H9 (cell line): ENCODE measurements around the gene IFFO2. TPM values are rescaled to one million over a fixed set of nuclear protein-coding genes. Genes with fewer than 3 reads are reported as not detected.
A peak's percentile ranks its signal among the peaks of the same experiment; 100 is the strongest.

Experiments used
- DNase-seq: peaks from one replicate; pipeline ENCODE4 v3.0.0-alpha.2; 2017
- H2AFZ ChIP-seq: one replicate; pipeline ENCODE4 v1.6.1; 2013; ENCODE audit warnings: mild to moderate bottlenecking, low read length, control low read depth, moderate library complexity
- H2AK5ac ChIP-seq: 2 replicates; pipeline ENCODE4 v1.6.1; 2013; ENCODE audit warnings: low read length, control low read depth, mixed read lengths; ENCODE audit not compliant: insufficient read length
- H2BK120ac ChIP-seq: one replicate; pipeline ENCODE4 v1.6.1; 2013; ENCODE audit warnings: low read depth, mild to moderate bottlenecking, low read length, control low read depth, inconsistent platforms; ENCODE audit not compliant: poor library complexity, severe bottlenecking
- H2BK12ac ChIP-seq: 2 replicates; pipeline ENCODE4 v1.6.1; 2013; ENCODE audit warnings: low read length, control low read depth, mixed read lengths, low read depth; ENCODE audit not compliant: insufficient read length
- H2BK15ac ChIP-seq: 2 replicates; pipeline ENCODE4 v1.6.1; 2013; ENCODE audit warnings: low read depth, low read length, control low read depth
- H2BK20ac ChIP-seq: one replicate; pipeline ENCODE4 v1.6.1; 2013; ENCODE audit warnings: low read depth, mild to moderate bottlenecking, low read length, control low read depth, inconsistent platforms; ENCODE audit not compliant: poor library complexity, severe bottlenecking
- H2BK5ac ChIP-seq: 2 replicates; pipeline ENCODE4 v1.6.1; 2013; ENCODE audit warnings: low read length, control low read depth, mixed read lengths; ENCODE audit not compliant: insufficient read length
- H3K14ac ChIP-seq: 2 replicates; pipeline ENCODE4 v1.6.1; 2013; ENCODE audit warnings: low read length, control low read depth; ENCODE audit not compliant: insufficient read depth
- H3K18ac ChIP-seq: 2 replicates; pipeline ENCODE4 v1.6.1; 2013; ENCODE audit warnings: low read depth, mild to moderate bottlenecking, mixed read lengths, low read length, control low read depth; ENCODE audit not compliant: insufficient read length
- H3K23ac ChIP-seq: 2 replicates; pipeline ENCODE4 v1.6.1; 2013; ENCODE audit warnings: low read length, control low read depth, mixed read lengths, low read depth; ENCODE audit not compliant: insufficient read length
- H3K23me2 ChIP-seq: 2 replicates; pipeline ENCODE4 v1.6.1; 2013; ENCODE audit warnings: low read depth, mild to moderate bottlenecking, mixed read lengths, low read length, control low read depth; ENCODE audit not compliant: insufficient read length, poor library complexity, severe bottlenecking
- H3K27ac ChIP-seq: 2 replicates; pipeline ENCODE4 v1.5.1; 2013; ENCODE audit warnings: low read length, control low read depth, mixed read lengths, low read depth; ENCODE audit not compliant: insufficient read length
- H3K27me3 ChIP-seq: 2 replicates; pipeline ENCODE4 v1.6.1; 2013; ENCODE audit warnings: low read length, control low read depth, inconsistent platforms; ENCODE audit not compliant: insufficient read depth
- H3K4ac ChIP-seq: 2 replicates; pipeline ENCODE4 v1.6.1; 2013; ENCODE audit warnings: low read depth, mild to moderate bottlenecking, control low read depth, inconsistent platforms, low read length, moderate library complexity
- H3K4me1 ChIP-seq: 2 replicates; pipeline ENCODE4 v1.6.1; 2013; ENCODE audit warnings: low read length, control low read depth, inconsistent platforms; ENCODE audit not compliant: insufficient read depth
- H3K4me2 ChIP-seq: 2 replicates; pipeline ENCODE4 v1.6.1; 2013; ENCODE audit warnings: low read length, control low read depth, mixed read lengths; ENCODE audit not compliant: insufficient read length, insufficient read depth
- H3K56ac ChIP-seq: 2 replicates; pipeline ENCODE4 v1.6.1; 2013; ENCODE audit warnings: low read depth, mild to moderate bottlenecking, mixed read lengths, low read length, control low read depth; ENCODE audit not compliant: insufficient read length
- H3K79me1 ChIP-seq: 2 replicates; pipeline ENCODE4 v1.6.1; 2013; ENCODE audit warnings: low read depth, mild to moderate bottlenecking, moderate library complexity, low read length, control low read depth, inconsistent platforms; ENCODE audit not compliant: insufficient read depth, poor library complexity, severe bottlenecking
- H3K79me2 ChIP-seq: 2 replicates; pipeline ENCODE4 v1.6.1; 2013; ENCODE audit warnings: low read length, control low read depth, inconsistent platforms; ENCODE audit not compliant: insufficient read depth
- H3K9ac ChIP-seq: 2 replicates; pipeline ENCODE4 v1.6.1; 2013; ENCODE audit warnings: low read length, control low read depth, mixed read lengths; ENCODE audit not compliant: insufficient read length; ENCODE audit errors: extremely low read depth
- H3K9me3 ChIP-seq: one replicate; pipeline ENCODE4 v1.6.1; 2013; ENCODE audit warnings: low read depth, low read length, inconsistent platforms; ENCODE audit not compliant: control insufficient read depth
- H3T11ph ChIP-seq: one replicate; pipeline ENCODE4 v1.6.1; 2013; ENCODE audit warnings: mild to moderate bottlenecking, low read length, control low read depth, inconsistent platforms
- H4K20me1 ChIP-seq: one replicate; pipeline ENCODE4 v1.6.1; 2013; ENCODE audit not compliant: control insufficient read depth, insufficient read length, insufficient read depth
- H4K5ac ChIP-seq: 2 replicates; pipeline ENCODE4 v1.6.1; 2013; ENCODE audit warnings: low read depth, mild to moderate bottlenecking, mixed read lengths, low read length, control low read depth; ENCODE audit not compliant: insufficient read length
- H4K8ac ChIP-seq: replicated peaks from 2 replicates; pipeline ENCODE4 v1.6.1; 2013; ENCODE audit warnings: low read length, control low read depth, mixed read lengths, low read depth; ENCODE audit not compliant: insufficient read length
- H4K91ac ChIP-seq: 2 replicates; pipeline ENCODE4 v1.6.1; 2013; ENCODE audit warnings: low read depth, mild to moderate bottlenecking, moderate library complexity, mixed read lengths, low read length, control low read depth; ENCODE audit not compliant: insufficient read length
- H3K27ac Mint-ChIP-seq, 3 experiments: 2 replicates in 2 of 3; 3 replicates in 1 of 3; pipeline ENCODE4 v1.8.0; 2020 to 2021; ENCODE audit warnings: mixed read lengths in 3 of 3, mild to moderate bottlenecking in 1 of 3, moderate library complexity in 1 of 3
- H3K27me3 Mint-ChIP-seq: 2 replicates; pipeline ENCODE4 v1.8.0; 2021; ENCODE audit warnings: low read depth, mild to moderate bottlenecking, moderate library complexity, mixed read lengths
- H3K36me3 Mint-ChIP-seq, 3 experiments: 2 replicates in 2 of 3; 3 replicates in 1 of 3; pipeline ENCODE4 v1.8.0; 2020 to 2021; ENCODE audit warnings: low read depth in 3 of 3, mixed read lengths in 3 of 3; ENCODE audit not compliant: insufficient read depth in 1 of 3
- H3K4me1 Mint-ChIP-seq, 2 experiments: 2 replicates each; pipeline ENCODE4 v1.8.0; 2020; ENCODE audit warnings: mixed read lengths in 2 of 2
- H3K4me3 Mint-ChIP-seq, 2 experiments: 2 replicates in 1 of 2; 3 replicates in 1 of 2; pipeline ENCODE4 v1.8.0; 2020 to 2021; ENCODE audit warnings: mild to moderate bottlenecking in 2 of 2, mixed read lengths in 2 of 2, moderate library complexity in 1 of 2
- H3K9me3 Mint-ChIP-seq, 2 experiments: 2 replicates in 1 of 2; 3 replicates in 1 of 2; pipeline ENCODE4 v1.8.0; 2020; ENCODE audit warnings: mild to moderate bottlenecking in 2 of 2, mixed read lengths in 2 of 2, moderate library complexity in 1 of 2
- CTCF ChIP-seq: fragments of 200-600 bp; sonication (generic); conservative IDR thresholded peaks from 3 replicates; pipeline ENCODE4 v1.8.0; 2021; ENCODE audit warnings: antibody characterized with exemption, mild to moderate bottlenecking
- WGBS: extraction: QIAGEN DNeasy Blood & Tissue Kit; methylation state at CpG from one replicate; pipeline ENCODE4 v1.1.7; 2013; ENCODE audit warnings: missing lambda C conversion rate, low lambda C conversion rate, mixed read lengths; ENCODE audit not compliant: insufficient read length; ENCODE audit errors: extremely low coverage; 5-methylcytosine and 5-hydroxymethylcytosine counted together
- total RNA-seq: library from RNA; stranded (reverse); gene quantifications from 2 replicates; pipeline ENCODE4 v1.2.1, GENCODE V29; 2021

IFFO2 gene
- total RNA-seq, 1 experiment from 2014 or later = 3.6 TPM

- Histone ChIP-seq H3K9ac (no peak overlapping the region), H3K79me2 (no peaks in the 10 kb centered on the region), H2BK5ac (no peak overlapping the region), H3K79me1 (no peaks in the 10 kb centered on the region), H3K23me2 (no peaks in the 10 kb centered on the region), H3K27me3 (no peaks in the 10 kb centered on the region), H4K91ac (no peak overlapping the region), H2BK15ac (no peak overlapping the region), H3T11ph (no peak overlapping the region), H4K20me1 (no peaks in the 10 kb centered on the region), H3K9me3 (no peaks in the 10 kb centered on the region), H3K4me2 (no peak overlapping the region), H2AK5ac (no peak overlapping the region), H3K56ac (no peak overlapping the region), H2AFZ (no peak overlapping the region), H4K5ac (no peak overlapping the region), H2BK20ac (no peak overlapping the region), H3K18ac (no peak overlapping the region), H3K14ac (no peak overlapping the region), H2BK12ac (no peak overlapping the region), H4K8ac (no peak overlapping the region), H2BK120ac (no peak overlapping the region), H3K23ac (no peak overlapping the region), H3K27ac (no peak overlapping the region), H3K4ac (no peak overlapping the region), H3K4me1 (no peaks in the 10 kb centered on the region)
- no CpG with 5 or more reads among the region's 6 CpGs for WGBS
- no peak for TF ChIP-seq CTCF
- no peak for DNase-seq
- Mint-ChIP-seq H3K4me1 (peaks cover 0 to 5% of the 10 kb centered on the region in 2 experiments; a peak in 2 of 4 replicates), H3K36me3 (peaks cover 4 to 21% (median 12%) of the 10 kb centered on the region in 3 experiments; a peak in 5 of 7 replicates), H3K9me3 (no peaks in the 10 kb centered on the region), H3K4me3 (no peak overlapping the region), H3K27ac (peak overlapping the region in 1 of 3 experiments; percentile 60; a peak in 1 of 7 replicates), H3K27me3 (no peaks in the 10 kb centered on the region)
Observed at GRCh38 chr1:18884727-18885126, 71.7 kb downstream of the IFFO2 start.
